Memory B cell (primary cell): ENCODE results near the gene KIAA0753.

Experiments
- ATAC-seq: fragments of 150-1000 bp; cut with Tn5 transposase; 2 replicates; pipeline ENCODE4 v1.10.0; 2021; ENCODE audit warnings: low read depth, mild to moderate bottlenecking, moderate library complexity
- DNase-seq, 2 donors: peaks; one replicate each; pipeline ENCODE4 v3.0.0; 2022; ENCODE audit warnings: low spot score in 2 of 2
- H3K27ac Mint-ChIP-seq: one replicate; pipeline ENCODE4 v1.8.0; 2022; ENCODE audit warnings: mild to moderate bottlenecking, moderate library complexity, mixed read lengths
- H3K27me3 Mint-ChIP-seq: one replicate; pipeline ENCODE4 v1.8.0; 2022; ENCODE audit warnings: mixed read lengths
- H3K36me3 Mint-ChIP-seq: one replicate; pipeline ENCODE4 v1.8.0; 2022; ENCODE audit warnings: mild to moderate bottlenecking, mixed read lengths
- H3K4me1 Mint-ChIP-seq: one replicate; pipeline ENCODE4 v1.8.0; 2022; ENCODE audit warnings: mixed read lengths
- H3K4me3 Mint-ChIP-seq: one replicate; pipeline ENCODE4 v1.8.0; 2022; ENCODE audit warnings: mild to moderate bottlenecking, moderate library complexity, mixed read lengths
- H3K9me3 Mint-ChIP-seq: one replicate; pipeline ENCODE4 v1.8.0; 2022; ENCODE audit warnings: mixed read lengths

The KIAA0753 gene

GRCh38 chr17:6640536-6641246 lies at the start of gene KIAA0753, which contains the start of gene TXNDC17:
TSS of gene KIAA0753 (minus strand) at chr17:6640711. CDS start at chr17:6635103, 5,608 bp downstream.
TSS of gene TXNDC17 (plus strand) at chr17:6641060. CDS start at chr17:6641083, 23 bp downstream.
- Mint-ChIP-seq H3K27ac (peak within 1 kb of the TSS; percentile 95), H3K4me1 (peaks cover 31% of the 10 kb centered on the region)
- DNase-seq: peak; percentile 82 to 83

GRCh38 chr17:6688944-6689343 lies 48.4 kb upstream of the KIAA0753 start:
- H3K27me3 Mint-ChIP-seq: peaks cover 22% of the 10 kb centered on the region
- H3K36me3 Mint-ChIP-seq: peaks cover 5% of the 10 kb centered on the region

More at GRCh38 chr17:6640536-6641246, at the start of gene KIAA0753, which contains the start of gene TXNDC17:
- Mint-ChIP-seq H3K4me3 (peak within 1 kb of the TSS; percentile 98), H3K36me3 (peaks cover 5% of the 10 kb centered on the region), H3K9me3 (no peaks in the 10 kb centered on the region), H3K27me3 (no peaks in the 10 kb centered on the region)
- peak; percentile 91 for ATAC-seq

GRCh38 chr17:6686026-6686425 lies 45.5 kb upstream of the KIAA0753 start:
- DNase-seq (no peak), ATAC-seq (no peak)
- Mint-ChIP-seq H3K4me3 (no peak overlapping the region), H3K9me3 (no peaks in the 10 kb centered on the region), H3K36me3 (peaks cover 7% of the 10 kb centered on the region), H3K27ac (no peak overlapping the region), H3K4me1 (no peaks in the 10 kb centered on the region), H3K27me3 (peaks cover 12% of the 10 kb centered on the region)

More at GRCh38 chr17:6688944-6689343, 48.4 kb upstream of the KIAA0753 start:
- Mint-ChIP-seq H3K4me3 (no peak overlapping the region), H3K27ac (no peak overlapping the region), H3K9me3 (no peaks in the 10 kb centered on the region), H3K4me1 (peaks cover 2% of the 10 kb centered on the region)
- ATAC-seq (no peak), DNase-seq (no peak)

- no peak for DNase-seq
- peaks cover 9% of the 10 kb centered on the region for H3K27me3 Mint-ChIP-seq
- H3K9me3 Mint-ChIP-seq: no peaks in the 10 kb centered on the region
- H3K36me3 Mint-ChIP-seq: peaks cover 7% of the 10 kb centered on the region
- ATAC-seq: no peak
- H3K27ac Mint-ChIP-seq: no peak overlapping the region
- H3K4me1 Mint-ChIP-seq: no peaks in the 10 kb centered on the region
- no peak overlapping the region for H3K4me3 Mint-ChIP-seq
Measured at GRCh38 chr17:6684881-6685767, 44.6 kb upstream of the KIAA0753 start.

GRCh38 chr17:6684460-6684783 lies 43.9 kb upstream of the KIAA0753 start:
- Mint-ChIP-seq H3K27ac (no peak overlapping the region), H3K27me3 (peaks cover 7% of the 10 kb centered on the region), H3K4me3 (no peak overlapping the region), H3K9me3 (no peaks in the 10 kb centered on the region), H3K4me1 (no peaks in the 10 kb centered on the region), H3K36me3 (peaks cover 7% of the 10 kb centered on the region)
- ATAC-seq (no peak), DNase-seq (no peak)

- ATAC-seq (no peak), DNase-seq (no peak)
- Mint-ChIP-seq H3K9me3 (no peaks in the 10 kb centered on the region), H3K4me3 (no peak overlapping the region), H3K27me3 (peaks cover 7% of the 10 kb centered on the region), H3K4me1 (no peaks in the 10 kb centered on the region), H3K27ac (no peak overlapping the region), H3K36me3 (peaks cover 7% of the 10 kb centered on the region)
Measured at GRCh38 chr17:6683730-6684459, 43.4 kb upstream of the KIAA0753 start.

GRCh38 chr17:6683081-6683684 lies 42.7 kb upstream of the KIAA0753 start:
- no peak overlapping the region for H3K27ac Mint-ChIP-seq
- peaks cover 7% of the 10 kb centered on the region for H3K27me3 Mint-ChIP-seq
- DNase-seq (no peak), ATAC-seq (no peak)
- no peaks in the 10 kb centered on the region for H3K9me3 Mint-ChIP-seq
- no peak overlapping the region for H3K4me3 Mint-ChIP-seq
- peaks cover 7% of the 10 kb centered on the region for H3K36me3 Mint-ChIP-seq
- peaks cover 2% of the 10 kb centered on the region for H3K4me1 Mint-ChIP-seq

GRCh38 chr17:6682339-6682738 lies 41.8 kb upstream of the KIAA0753 start:
- Mint-ChIP-seq H3K4me1 (peaks cover 9% of the 10 kb centered on the region), H3K27me3 (peaks cover 7% of the 10 kb centered on the region), H3K4me3 (no peak overlapping the region), H3K36me3 (peaks cover 5% of the 10 kb centered on the region), H3K27ac (no peak overlapping the region), H3K9me3 (no peaks in the 10 kb centered on the region)
- ATAC-seq: no peak
- no peak for DNase-seq

GRCh38 chr17:6681671-6682070 lies 41.2 kb upstream of the KIAA0753 start:
- H3K4me1 Mint-ChIP-seq: peaks cover 10% of the 10 kb centered on the region
- peaks cover 3% of the 10 kb centered on the region for H3K27me3 Mint-ChIP-seq
- H3K27ac Mint-ChIP-seq: no peak overlapping the region
- peaks cover 5% of the 10 kb centered on the region for H3K36me3 Mint-ChIP-seq
- ATAC-seq (no peak), DNase-seq (no peak)
- no peaks in the 10 kb centered on the region for H3K9me3 Mint-ChIP-seq
- H3K4me3 Mint-ChIP-seq: no peak overlapping the region

- peaks cover 10% of the 10 kb centered on the region for H3K4me1 Mint-ChIP-seq
- no peak for ATAC-seq
- H3K9me3 Mint-ChIP-seq: no peaks in the 10 kb centered on the region
- no peak overlapping the region for H3K27ac Mint-ChIP-seq
- H3K4me3 Mint-ChIP-seq: no peak overlapping the region
- no peak for DNase-seq
- H3K36me3 Mint-ChIP-seq: peaks cover 5% of the 10 kb centered on the region
- peaks cover 3% of the 10 kb centered on the region for H3K27me3 Mint-ChIP-seq
Measured at GRCh38 chr17:6681176-6681575, 40.7 kb upstream of the KIAA0753 start.

- Mint-ChIP-seq H3K36me3 (peaks cover 5% of the 10 kb centered on the region), H3K4me3 (no peak overlapping the region), H3K27ac (no peak overlapping the region), H3K4me1 (peaks cover 13% of the 10 kb centered on the region), H3K9me3 (no peaks in the 10 kb centered on the region), H3K27me3 (peaks cover 2% of the 10 kb centered on the region)
- no peak for ATAC-seq
- no peak for DNase-seq
Measured at GRCh38 chr17:6679241-6679640, 38.7 kb upstream of the KIAA0753 start.

GRCh38 chr17:6677946-6678345 lies 37.4 kb upstream of the KIAA0753 start:
- DNase-seq: no peak
- H3K9me3 Mint-ChIP-seq: no peaks in the 10 kb centered on the region
- H3K4me1 Mint-ChIP-seq: peaks cover 13% of the 10 kb centered on the region
- peaks cover 8% of the 10 kb centered on the region for H3K36me3 Mint-ChIP-seq
- no peak for ATAC-seq
- H3K4me3 Mint-ChIP-seq: no peak overlapping the region
- H3K27me3 Mint-ChIP-seq: peaks cover 2% of the 10 kb centered on the region
- no peak overlapping the region for H3K27ac Mint-ChIP-seq

- H3K27ac Mint-ChIP-seq: no peak overlapping the region
- DNase-seq (no peak), ATAC-seq (no peak)
- H3K9me3 Mint-ChIP-seq: no peaks in the 10 kb centered on the region
- peaks cover 8% of the 10 kb centered on the region for H3K36me3 Mint-ChIP-seq
- peaks cover 2% of the 10 kb centered on the region for H3K27me3 Mint-ChIP-seq
- H3K4me3 Mint-ChIP-seq: no peak overlapping the region
- peaks cover 13% of the 10 kb centered on the region for H3K4me1 Mint-ChIP-seq
Measured at GRCh38 chr17:6677158-6677831, 36.8 kb upstream of the KIAA0753 start.
